Measurements from ENCODE around the gene VWA1.

VWA1 gene

GRCh38 chr1:1393428-1393827 lies 42.1 kb upstream of the VWA1 start:
- no peak for TF ChIP-seq CTCF (conservative IDR thresholded peaks at IDR 0.05)
- no peak overlapping the region for H3K27ac ChIP-seq

GRCh38 chr1:1394116-1394515 lies 41.4 kb upstream of the VWA1 start:
- H3K27ac ChIP-seq = no peak overlapping the region
- no peak for TF ChIP-seq CTCF (conservative IDR thresholded peaks at IDR 0.05)

GRCh38 chr1:1395166-1395565 lies 40.3 kb upstream of the VWA1 start:
- no peak for TF ChIP-seq CTCF (conservative IDR thresholded peaks at IDR 0.05)
- H3K27ac ChIP-seq = no peak overlapping the region

GRCh38 chr1:1397839-1398523 lies 37.5 kb upstream of the VWA1 start:
- peak overlapping the region; percentile 95 for H3K27ac ChIP-seq
- no peak for TF ChIP-seq CTCF (conservative IDR thresholded peaks at IDR 0.05)

GRCh38 chr1:1398677-1399186 lies 36.8 kb upstream of the VWA1 start:
- no peak for TF ChIP-seq CTCF (conservative IDR thresholded peaks at IDR 0.05)
- H3K27ac ChIP-seq = peak overlapping the region; percentile 95

GRCh38 chr1:1399187-1399871 lies 36.2 kb upstream of the VWA1 start, which contains the start of gene CCNL2:
Gene CCNL2 (minus strand): TSS chr1:1399335. CDS start chr1:1399306, 29 bp downstream.
- H3K27ac ChIP-seq = peak within 1 kb of the TSS; percentile 95
- TF ChIP-seq CTCF (conservative IDR thresholded peaks at IDR 0.05) = peak; percentile 75

GRCh38 chr1:1399872-1400575 lies 35.5 kb upstream of the VWA1 start:
- TF ChIP-seq CTCF (conservative IDR thresholded peaks at IDR 0.05) = no peak
- H3K27ac ChIP-seq = peak overlapping the region; percentile 95

All from VCaP (cell line).